GM21529 (cell line): ENCODE measurements around the gene ZNF697.
"Not testable (repeated sequence)": the region's sequence is repeated elsewhere in the genome, so short reads cannot be mapped to it uniquely, and the experiment has no call there.

Experiments
- ATAC-seq: cut with Tn5 transposase; IDR thresholded peaks from one replicate; pipeline ENCODE4 v1.9.1; 2021; ENCODE audit not compliant: unreplicated experiment

Gene ZNF697

GRCh38 chr1:119603695-119604094 is 44.4 kb downstream of the ZNF697 start:
- ATAC-seq = no peak

- ATAC-seq = not testable (repeated sequence)
Observed at GRCh38 chr1:119603241-119603640, 44.8 kb downstream of the ZNF697 start.

GRCh38 chr1:119602789-119603188 is 45.3 kb downstream of the ZNF697 start:
- ATAC-seq = not testable (repeated sequence)

- ATAC-seq = no peak
Observed at GRCh38 chr1:119602169-119602568, 45.9 kb downstream of the ZNF697 start.

GRCh38 chr1:119600976-119601375 is 47.1 kb downstream of the ZNF697 start:
- ATAC-seq = no peak

GRCh38 chr1:119600561-119600960 is 47.5 kb downstream of the ZNF697 start:
- no peak for ATAC-seq

- ATAC-seq = no peak
Observed at GRCh38 chr1:119595606-119596005, 52.5 kb downstream of the ZNF697 start.

GRCh38 chr1:119595168-119595567 is 52.9 kb downstream of the ZNF697 start:
- ATAC-seq = no peak

GRCh38 chr1:119594376-119594775 is 53.7 kb downstream of the ZNF697 start:
- no peak for ATAC-seq

- ATAC-seq = no peak
Observed at GRCh38 chr1:119593805-119594204, 54.3 kb downstream of the ZNF697 start.

- no peak for ATAC-seq
Observed at GRCh38 chr1:119590393-119590792, 57.7 kb downstream of the ZNF697 start.

GRCh38 chr1:119588621-119589020 is 59.4 kb downstream of the ZNF697 start:
- ATAC-seq = no peak

GRCh38 chr1:119587341-119587740 is 60.7 kb downstream of the ZNF697 start:
- ATAC-seq = no peak

GRCh38 chr1:119585801-119586200 is 62.3 kb downstream of the ZNF697 start:
- ATAC-seq = not testable (repeated sequence)

GRCh38 chr1:119582801-119583200 is 65.3 kb downstream of the ZNF697 start:
- peak; percentile 66 for ATAC-seq

GRCh38 chr1:119581076-119581475 is 67.0 kb downstream of the ZNF697 start:
- not testable (repeated sequence) for ATAC-seq

- ATAC-seq = no peak
Observed at GRCh38 chr1:119573886-119574285, 74.2 kb downstream of the ZNF697 start.

- ATAC-seq = not testable (repeated sequence)
Observed at GRCh38 chr1:119569930-119570622, 78.0 kb downstream of the ZNF697 start.
